ENCODE data around the gene TRAPPC10.
"Not testable (repeated sequence)": the region's sequence is repeated elsewhere in the genome, so short reads cannot be mapped to it uniquely, and the experiment has no call there.

Gene TRAPPC10

GRCh38 chr21:44094832-44095231 lies 82.7 kb downstream of the TRAPPC10 start:
- H3K79me2 ChIP-seq (ENCODE audit: control insufficient read depth, low read length), result no peaks in the 10 kb centered on the region
- no peaks in the 10 kb centered on the region for H3K9me2 ChIP-seq (replicated peaks; ENCODE audit: control insufficient read depth, low read length)
- peaks cover 7% of the 10 kb centered on the region for H3K4me1 ChIP-seq (ENCODE audit: control insufficient read depth, low read length)
- no peak for TF ChIP-seq EZH2phosphoT487 (IDR thresholded peaks at IDR 0.05; ENCODE audit: borderline replicate concordance, low read length)
- no peak overlapping the region for H3K4me3 ChIP-seq (ENCODE audit: low read length)
- peaks cover 30% of the 10 kb centered on the region for H3K36me3 ChIP-seq (ENCODE audit: control insufficient read depth, low read length)
- no peak overlapping the region for H3K4me2 ChIP-seq (ENCODE audit: low read length)
- no peaks in the 10 kb centered on the region for H3F3A ChIP-seq (ENCODE audit: control insufficient read depth, insufficient read depth)
- H4K20me1 ChIP-seq (ENCODE audit: control insufficient read depth, insufficient read depth, low read depth, low read length), result 0 out of 2 replicates have a peak, but pooled peaks cover 3% of the 10 kb centered on the region
- no peak overlapping the region for H3K27ac ChIP-seq (ENCODE audit: low read depth, low read length)
- no peaks in the 10 kb centered on the region for H3K9me3 ChIP-seq (ENCODE audit: control insufficient read depth, insufficient read depth, low read length)
- H3K27me3 ChIP-seq (ENCODE audit: control insufficient read depth, low read length), result no peaks in the 10 kb centered on the region

DNA sequence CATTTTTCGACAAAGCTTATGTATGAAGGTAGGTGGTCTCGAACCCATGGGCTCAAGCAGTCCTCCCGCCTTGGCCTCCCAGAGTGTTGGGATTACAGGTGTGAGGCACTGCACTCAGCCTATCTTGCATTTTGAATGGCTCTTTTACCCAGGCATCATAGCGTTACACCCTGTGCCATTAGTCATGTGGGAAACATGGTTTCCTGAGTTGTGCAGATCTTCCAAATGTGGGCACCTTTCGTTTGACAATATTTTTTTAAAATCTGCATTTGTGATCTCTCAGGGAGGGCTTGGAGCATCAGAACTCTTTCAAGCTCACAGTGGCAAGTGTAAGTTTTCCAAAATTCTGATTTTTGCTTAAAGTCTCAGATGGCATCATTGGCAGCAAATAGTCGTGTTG lies 86.4 kb downstream of the TRAPPC10 start:
- H3K9me3 ChIP-seq (ENCODE audit: control insufficient read depth, insufficient read depth, low read length); H3K27me3 ChIP-seq (ENCODE audit: control insufficient read depth, low read length); H3K4me3 ChIP-seq (ENCODE audit: low read length); H3K4me2 ChIP-seq (ENCODE audit: low read length); H3K4me1 ChIP-seq (ENCODE audit: control insufficient read depth, low read length); H3K9me2 ChIP-seq (replicated peaks; ENCODE audit: control insufficient read depth, low read length); H3K27ac ChIP-seq (ENCODE audit: low read depth, low read length); H4K20me1 ChIP-seq (ENCODE audit: control insufficient read depth, insufficient read depth, low read depth, low read length); H3K79me2 ChIP-seq (ENCODE audit: control insufficient read depth, low read length); H3F3A ChIP-seq (ENCODE audit: control insufficient read depth, insufficient read depth): not testable (repeated sequence)
- H3K36me3 ChIP-seq (ENCODE audit: control insufficient read depth, low read length), result peaks cover 11% of the 10 kb centered on the region

DNA sequence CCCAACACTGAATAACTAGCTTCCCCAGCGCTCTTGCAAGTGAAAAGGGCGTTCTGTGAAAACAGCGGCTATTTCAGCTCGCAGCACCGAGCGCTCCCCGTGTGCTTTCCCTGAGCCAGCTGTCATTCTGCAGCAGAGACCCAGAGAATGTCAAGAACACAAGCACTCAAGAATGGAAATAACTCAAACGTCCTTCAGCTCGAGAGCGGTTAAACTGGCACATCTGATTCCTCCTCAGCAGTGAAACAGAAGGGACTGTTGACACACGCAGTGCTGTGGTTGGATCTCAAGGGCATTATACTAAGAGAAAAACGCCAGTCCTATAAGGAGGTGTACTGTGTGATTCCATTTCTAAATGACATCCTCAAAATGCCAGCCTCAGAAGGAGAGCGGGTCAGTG lies 86.9 kb downstream of the TRAPPC10 start:
- H3K27ac ChIP-seq (ENCODE audit: low read depth, low read length); H3K4me3 ChIP-seq (ENCODE audit: low read length); H3K9me2 ChIP-seq (replicated peaks; ENCODE audit: control insufficient read depth, low read length); H3F3A ChIP-seq (ENCODE audit: control insufficient read depth, insufficient read depth); H4K20me1 ChIP-seq (ENCODE audit: control insufficient read depth, insufficient read depth, low read depth, low read length); H3K4me2 ChIP-seq (ENCODE audit: low read length); H3K79me2 ChIP-seq (ENCODE audit: control insufficient read depth, low read length); H3K27me3 ChIP-seq (ENCODE audit: control insufficient read depth, low read length); H3K4me1 ChIP-seq (ENCODE audit: control insufficient read depth, low read length); H3K9me3 ChIP-seq (ENCODE audit: control insufficient read depth, insufficient read depth, low read length); H3K36me3 ChIP-seq (ENCODE audit: control insufficient read depth, low read length): not testable (repeated sequence)

GRCh38 chr21:44107026-44107501 lies 95.0 kb downstream of the TRAPPC10 start, which contains the start of gene PWP2:
Gene PWP2 (plus strand): TSS chr21:44107399. CDS start chr21:44107417, 18 bp downstream.
- H3K4me1 ChIP-seq (ENCODE audit: control insufficient read depth, low read length); H3K4me2 ChIP-seq (ENCODE audit: low read length); H3K9me3 ChIP-seq (ENCODE audit: control insufficient read depth, insufficient read depth, low read length); H4K20me1 ChIP-seq (ENCODE audit: control insufficient read depth, insufficient read depth, low read depth, low read length); H3K27me3 ChIP-seq (ENCODE audit: control insufficient read depth, low read length); H3K4me3 ChIP-seq (ENCODE audit: low read length); H3K27ac ChIP-seq (ENCODE audit: low read depth, low read length); H3K36me3 ChIP-seq (ENCODE audit: control insufficient read depth, low read length); H3K79me2 ChIP-seq (ENCODE audit: control insufficient read depth, low read length); H3F3A ChIP-seq (ENCODE audit: control insufficient read depth, insufficient read depth); H3K9me2 ChIP-seq (replicated peaks; ENCODE audit: control insufficient read depth, low read length): not testable (repeated sequence)

GRCh38 chr21:44107589-44107988 lies 95.5 kb downstream of the TRAPPC10 start:
- not testable (repeated sequence) for H3K4me1 ChIP-seq (ENCODE audit: control insufficient read depth, low read length); H3K9me2 ChIP-seq (replicated peaks; ENCODE audit: control insufficient read depth, low read length); H3K36me3 ChIP-seq (ENCODE audit: control insufficient read depth, low read length); H3K4me3 ChIP-seq (ENCODE audit: low read length); H3K79me2 ChIP-seq (ENCODE audit: control insufficient read depth, low read length); H3K4me2 ChIP-seq (ENCODE audit: low read length); H4K20me1 ChIP-seq (ENCODE audit: control insufficient read depth, insufficient read depth, low read depth, low read length); H3F3A ChIP-seq (ENCODE audit: control insufficient read depth, insufficient read depth); H3K9me3 ChIP-seq (ENCODE audit: control insufficient read depth, insufficient read depth, low read length); H3K27me3 ChIP-seq (ENCODE audit: control insufficient read depth, low read length); H3K27ac ChIP-seq (ENCODE audit: low read depth, low read length)

DNA sequence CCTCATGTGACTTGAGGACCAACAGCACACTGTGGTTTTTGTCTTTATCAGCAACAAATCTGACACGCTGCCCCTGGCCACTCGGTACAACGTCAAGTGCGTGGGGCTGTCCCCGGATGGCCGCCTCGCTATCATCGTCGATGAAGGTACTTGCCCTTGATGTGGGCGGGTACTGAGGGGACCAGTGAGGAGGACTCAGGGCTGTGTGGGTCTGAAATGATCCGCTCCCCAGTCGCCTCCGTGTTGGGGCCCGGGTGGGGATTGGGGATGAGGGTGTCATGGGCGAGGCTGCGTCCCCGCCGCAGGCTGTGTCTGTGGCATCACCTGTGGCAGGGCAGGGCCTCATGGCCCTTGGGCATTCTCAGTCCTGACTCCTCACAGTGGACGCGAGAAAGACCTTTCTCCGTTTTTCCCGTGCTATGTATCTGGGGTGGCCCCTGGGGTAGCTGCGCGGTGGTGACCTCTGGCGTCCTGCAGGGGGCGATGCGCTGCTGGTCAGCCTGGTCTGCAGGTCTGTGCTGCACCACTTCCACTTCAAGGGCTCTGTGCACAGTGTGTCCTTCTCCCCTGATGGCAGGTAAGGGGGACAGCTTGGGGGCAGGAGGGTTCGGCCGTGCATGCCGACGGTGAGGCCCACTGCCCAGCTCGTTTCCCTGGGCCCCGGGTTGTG lies 101.7 kb downstream of the TRAPPC10 start:
- not testable (repeated sequence) for H3K4me2 ChIP-seq (ENCODE audit: low read length); H3K9me3 ChIP-seq (ENCODE audit: control insufficient read depth, insufficient read depth, low read length); H3K27me3 ChIP-seq (ENCODE audit: control insufficient read depth, low read length); H3K9me2 ChIP-seq (replicated peaks; ENCODE audit: control insufficient read depth, low read length); H4K20me1 ChIP-seq (ENCODE audit: control insufficient read depth, insufficient read depth, low read depth, low read length); H3K4me3 ChIP-seq (ENCODE audit: low read length); H3K4me1 ChIP-seq (ENCODE audit: control insufficient read depth, low read length); H3K27ac ChIP-seq (ENCODE audit: low read depth, low read length); H3K36me3 ChIP-seq (ENCODE audit: control insufficient read depth, low read length); H3K79me2 ChIP-seq (ENCODE audit: control insufficient read depth, low read length); H3F3A ChIP-seq (ENCODE audit: control insufficient read depth, insufficient read depth)

GRCh38 chr21:44122131-44122530 lies 110.0 kb downstream of the TRAPPC10 start:
- not testable (repeated sequence) for H4K20me1 ChIP-seq (ENCODE audit: control insufficient read depth, insufficient read depth, low read depth, low read length); H3K4me2 ChIP-seq (ENCODE audit: low read length); H3K79me2 ChIP-seq (ENCODE audit: control insufficient read depth, low read length); H3K36me3 ChIP-seq (ENCODE audit: control insufficient read depth, low read length); H3F3A ChIP-seq (ENCODE audit: control insufficient read depth, insufficient read depth); H3K9me2 ChIP-seq (replicated peaks; ENCODE audit: control insufficient read depth, low read length); H3K4me3 ChIP-seq (ENCODE audit: low read length); H3K9me3 ChIP-seq (ENCODE audit: control insufficient read depth, insufficient read depth, low read length); H3K27ac ChIP-seq (ENCODE audit: low read depth, low read length); H3K4me1 ChIP-seq (ENCODE audit: control insufficient read depth, low read length); H3K27me3 ChIP-seq (ENCODE audit: control insufficient read depth, low read length)

- not testable (repeated sequence) for H3K4me1 ChIP-seq (ENCODE audit: control insufficient read depth, low read length); H4K20me1 ChIP-seq (ENCODE audit: control insufficient read depth, insufficient read depth, low read depth, low read length)
Measured at GRCh38 chr21:44127827-44128226, 115.7 kb downstream of the TRAPPC10 start.

More at GRCh38 chr21:44127827-44128226, 115.7 kb downstream of the TRAPPC10 start:
- not testable (repeated sequence) for H3K36me3 ChIP-seq (ENCODE audit: control insufficient read depth, low read length); H3K4me3 ChIP-seq (ENCODE audit: low read length); H3K79me2 ChIP-seq (ENCODE audit: control insufficient read depth, low read length); H3K4me2 ChIP-seq (ENCODE audit: low read length); H3K27me3 ChIP-seq (ENCODE audit: control insufficient read depth, low read length); H3K27ac ChIP-seq (ENCODE audit: low read depth, low read length); H3K9me2 ChIP-seq (replicated peaks; ENCODE audit: control insufficient read depth, low read length); H3F3A ChIP-seq (ENCODE audit: control insufficient read depth, insufficient read depth); H3K9me3 ChIP-seq (ENCODE audit: control insufficient read depth, insufficient read depth, low read length)
